Uterus (tissue), 4 donors: ENCODE data around the gene MAPT. TPM values are rescaled to one million over a fixed set of nuclear protein-coding genes. Genes with fewer than 3 reads are reported as not detected.

Experiments used
- DNase-seq, 2 donors: peaks; one replicate each; pipeline ENCODE4 v3.0.0-alpha.2; 2019 to 2020
- H3K27ac ChIP-seq, 2 donors: fragments of 200-600 bp; sonication (generic); 1 replicate in 1 of 2; 2 replicates in 1 of 2; pipeline ENCODE4 v1.5.1; 2016 to 2018
- H3K27me3 ChIP-seq, 2 donors: fragments of 200-600 bp; sonication (generic); one replicate each; pipeline ENCODE4 v1.5.1; 2018 to 2019; ENCODE audit warnings: control low read depth in 1 of 2
- H3K36me3 ChIP-seq, 2 donors: fragments of 200-600 bp; sonication (generic); one replicate each; pipeline ENCODE4 v1.5.1; 2019; ENCODE audit warnings: control low read depth in 1 of 2
- H3K4me1 ChIP-seq, 2 donors: fragments of 200-600 bp; sonication (generic); one replicate each; pipeline ENCODE4 v1.5.1; 2018 to 2019; ENCODE audit warnings: control low read depth in 1 of 2
- H3K4me3 ChIP-seq, 2 donors: fragments of 200-600 bp; sonication (generic); 1 replicate in 1 of 2; 2 replicates in 1 of 2; pipeline ENCODE4 v1.5.1; 2018 to 2019; ENCODE audit warnings: mild to moderate bottlenecking in 1 of 2
- H3K9me3 ChIP-seq, 2 donors: fragments of 200-600 bp; sonication (generic); one replicate each; pipeline ENCODE4 v1.5.1; 2019; ENCODE audit warnings: control low read depth in 1 of 2
- CTCF ChIP-seq, 4 experiments: fragments of 200-600 bp in 2 of 4; fragments of 450-650 bp in 2 of 4; sonication (generic) in 2 of 4; IDR thresholded peaks; one replicate each; pipeline ENCODE4 v1.5.1; 2016 to 2019; ENCODE audit warnings: antibody characterized with exemption in 4 of 4, mild to moderate bottlenecking in 2 of 4, moderate library complexity in 1 of 4
- POLR2A ChIP-seq, 2 donors: fragments of 450-650 bp; IDR thresholded peaks; one replicate each; pipeline ENCODE4 v1.6.1; 2016; ENCODE audit warnings: antibody characterized with exemption in 2 of 2, mild to moderate bottlenecking in 1 of 2, moderate library complexity in 1 of 2
- intact Hi-C: fragments of 100-400 bp; cut with DNase I; formaldehyde crosslinking; loops from one replicate; pipeline ENCODE4 v1.15.1; 2023; ENCODE audit warnings: low total_unique reads
- total RNA-seq, 4 donors: library from RNA; depleted of rRNA in 3 of 4; stranded (reverse); fragments of >200 nt in 3 of 4; gene quantifications; one replicate each; pipeline versions ENCODE4 v1.1.0 to v1.2.4, GENCODE V29; 2014 to 2023
- donor health status: DM: yes; HTN: yes; CAD: no.

Gene MAPT
- total RNA-seq, 4 donors from 2014 or later = 0.26 to 4.1 (median 1.5) TPM; not detected in 1

GRCh38 chr17:46039592-46040186 is 145.3 kb downstream of the MAPT start:
- DNase-seq = no peak
- TF ChIP-seq POLR2A (IDR thresholded peaks at IDR 0.05) = no peak
- no peak for TF ChIP-seq CTCF (IDR thresholded peaks at IDR 0.05)
- intact Hi-C loops = no loop called here
- no peaks in the 10 kb centered on the region for H3K27me3 ChIP-seq
- no peak overlapping the region for H3K4me3 ChIP-seq
- no peaks in the 10 kb centered on the region for H3K9me3 ChIP-seq
- H3K4me1 ChIP-seq = no peaks in the 10 kb centered on the region
- no peaks in the 10 kb centered on the region for H3K36me3 ChIP-seq
- no peak overlapping the region for H3K27ac ChIP-seq

GRCh38 chr17:46042246-46042645 is 147.9 kb downstream of the MAPT start:
- H3K27ac ChIP-seq = no peak overlapping the region
- no peak for TF ChIP-seq CTCF (IDR thresholded peaks at IDR 0.05)
- no peak for TF ChIP-seq POLR2A (IDR thresholded peaks at IDR 0.05)
- intact Hi-C loops = no loop called here
- no peak overlapping the region for H3K4me3 ChIP-seq
- H3K9me3 ChIP-seq = no peaks in the 10 kb centered on the region
- no peak for DNase-seq
- no peaks in the 10 kb centered on the region for H3K27me3 ChIP-seq
- H3K36me3 ChIP-seq = no peaks in the 10 kb centered on the region
- H3K4me1 ChIP-seq = no peaks in the 10 kb centered on the region

GRCh38 chr17:46042925-46043324 is 148.6 kb downstream of the MAPT start:
- Histone ChIP-seq H3K9me3 (no peaks in the 10 kb centered on the region), H3K4me3 (no peak overlapping the region), H3K4me1 (no peaks in the 10 kb centered on the region), H3K27me3 (no peaks in the 10 kb centered on the region), H3K36me3 (no peaks in the 10 kb centered on the region), H3K27ac (no peak overlapping the region)
- DNase-seq = no peak
- no peak for TF ChIP-seq POLR2A (IDR thresholded peaks at IDR 0.05)
- TF ChIP-seq CTCF (IDR thresholded peaks at IDR 0.05) = no peak
- intact Hi-C loops = no loop called here

GRCh38 chr17:46043606-46044005 is 149.3 kb downstream of the MAPT start:
- no peaks in the 10 kb centered on the region for H3K9me3 ChIP-seq
- no peak for DNase-seq
- intact Hi-C loops = no loop called here

More at GRCh38 chr17:46043606-46044005, 149.3 kb downstream of the MAPT start:
- H3K4me3 ChIP-seq = no peak overlapping the region
- no peaks in the 10 kb centered on the region for H3K27me3 ChIP-seq
- no peaks in the 10 kb centered on the region for H3K4me1 ChIP-seq
- no peak for TF ChIP-seq CTCF (IDR thresholded peaks at IDR 0.05)
- no peak for TF ChIP-seq POLR2A (IDR thresholded peaks at IDR 0.05)
- no peaks in the 10 kb centered on the region for H3K36me3 ChIP-seq
- peak overlapping the region; percentile 40 to 43 for H3K27ac ChIP-seq
